ENCODE data around the gene GALNT12. TPM values are rescaled to one million over a fixed set of nuclear protein-coding genes. Genes with fewer than 3 reads are reported as not detected.

The GALNT12 gene
- total RNA-seq, 2 donors from 2014 or later, result 9.0 to 10.2 TPM

GRCh38 chr9:98766586-98766985 lies 40.9 kb upstream of the GALNT12 start:
- no peak for DNase-seq (ENCODE audit: low spot score)
- Histone ChIP-seq H3K9me3 (no peaks in the 10 kb centered on the region), H3K4me1 (replicated peaks) (no peaks in the 10 kb centered on the region), H3K36me3 (no peaks in the 10 kb centered on the region), H3K27me3 (replicated peaks; ENCODE audit: insufficient read depth) (no peaks in the 10 kb centered on the region), H3K4me3 (no peak overlapping the region), H3K27ac (no peak overlapping the region)
- WGBS, result 92% methylated on average over 2 of the region's 2 CpGs
- intact Hi-C loops (cut with DNase I), result no loop called here
- TF ChIP-seq POLR2A (IDR thresholded peaks at IDR 0.05) (no peak), POLR2AphosphoS5 (IDR thresholded peaks at IDR 0.05) (no peak)
- TF ChIP-seq, protein P1, sequence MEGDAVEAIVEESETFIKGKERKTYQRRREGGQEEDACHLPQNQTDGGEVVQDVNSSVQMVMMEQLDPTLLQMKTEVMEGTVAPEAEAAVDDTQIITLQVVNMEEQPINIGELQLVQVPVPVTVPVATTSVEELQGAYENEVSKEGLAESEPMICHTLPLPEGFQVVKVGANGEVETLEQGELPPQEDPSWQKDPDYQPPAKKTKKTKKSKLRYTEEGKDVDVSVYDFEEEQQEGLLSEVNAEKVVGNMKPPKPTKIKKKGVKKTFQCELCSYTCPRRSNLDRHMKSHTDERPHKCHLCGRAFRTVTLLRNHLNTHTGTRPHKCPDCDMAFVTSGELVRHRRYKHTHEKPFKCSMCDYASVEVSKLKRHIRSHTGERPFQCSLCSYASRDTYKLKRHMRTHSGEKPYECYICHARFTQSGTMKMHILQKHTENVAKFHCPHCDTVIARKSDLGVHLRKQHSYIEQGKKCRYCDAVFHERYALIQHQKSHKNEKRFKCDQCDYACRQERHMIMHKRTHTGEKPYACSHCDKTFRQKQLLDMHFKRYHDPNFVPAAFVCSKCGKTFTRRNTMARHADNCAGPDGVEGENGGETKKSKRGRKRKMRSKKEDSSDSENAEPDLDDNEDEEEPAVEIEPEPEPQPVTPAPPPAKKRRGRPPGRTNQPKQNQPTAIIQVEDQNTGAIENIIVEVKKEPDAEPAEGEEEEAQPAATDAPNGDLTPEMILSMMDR (IDR thresholded peaks at IDR 0.05), result no peak

DNA sequence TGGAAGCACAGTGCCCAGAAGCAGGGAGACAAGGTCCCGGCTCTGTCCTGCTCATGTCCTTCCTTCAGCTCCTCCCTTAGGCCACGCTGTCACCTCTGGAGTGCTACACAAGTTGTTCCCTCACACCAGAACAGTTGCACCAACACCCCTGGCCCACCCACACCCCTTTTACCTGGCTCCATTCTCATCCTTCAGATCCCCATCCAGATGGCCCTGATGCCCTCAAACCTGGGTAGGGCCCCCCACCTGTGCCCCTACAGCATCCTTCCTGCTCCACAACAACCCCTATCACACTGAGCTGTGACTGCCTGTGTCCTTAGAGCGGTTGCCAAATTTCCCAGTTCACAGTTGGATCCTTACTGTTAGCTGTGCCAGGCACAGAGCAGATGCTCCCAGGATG lies 40.3 kb upstream of the GALNT12 start:
- WGBS, result 97% methylated on average over 3 of the region's 3 CpGs
- DNase-seq (ENCODE audit: low spot score), result no peak
- no peak for TF ChIP-seq POLR2AphosphoS5 (IDR thresholded peaks at IDR 0.05)
- TF ChIP-seq, protein P1 (IDR thresholded peaks at IDR 0.05), result no peak
- TF ChIP-seq POLR2A (IDR thresholded peaks at IDR 0.05), result no peak
- H3K4me1 ChIP-seq (replicated peaks), result no peaks in the 10 kb centered on the region
- H3K4me3 ChIP-seq, result no peak overlapping the region
- no peak overlapping the region for H3K27ac ChIP-seq
- H3K27me3 ChIP-seq (replicated peaks; ENCODE audit: insufficient read depth), result no peaks in the 10 kb centered on the region
- no peaks in the 10 kb centered on the region for H3K36me3 ChIP-seq
- H3K9me3 ChIP-seq, result no peaks in the 10 kb centered on the region
- intact Hi-C loops (cut with DNase I), result no loop called here

DNA sequence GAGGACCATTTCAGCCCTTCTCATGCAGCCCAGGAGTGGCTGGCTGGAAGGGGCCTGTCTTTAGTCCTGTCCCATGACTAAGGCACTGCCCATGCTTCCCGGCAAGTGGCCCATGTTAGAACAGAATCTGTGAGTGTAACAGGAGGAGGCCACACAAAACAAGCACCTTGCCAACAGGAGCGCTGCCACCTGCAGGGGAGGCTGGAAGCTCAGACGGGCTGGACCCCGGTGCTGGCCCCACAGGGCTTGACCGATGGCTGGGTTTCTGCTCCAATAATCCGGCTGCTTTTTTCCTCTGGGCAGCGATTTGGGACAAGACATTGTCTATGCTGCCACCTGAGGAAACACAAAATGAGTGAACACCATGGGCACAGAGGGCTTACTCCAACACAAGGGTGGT lies 39.6 kb upstream of the GALNT12 start:
- no peak overlapping the region for H3K4me3 ChIP-seq
- DNase-seq (ENCODE audit: low spot score), result no peak
- intact Hi-C loops (cut with DNase I), result no loop called here
- H3K36me3 ChIP-seq, result no peaks in the 10 kb centered on the region
- no peaks in the 10 kb centered on the region for H3K9me3 ChIP-seq
- TF ChIP-seq POLR2A (IDR thresholded peaks at IDR 0.05), result no peak
- TF ChIP-seq, protein P1 (IDR thresholded peaks at IDR 0.05), result no peak
- no peak for TF ChIP-seq POLR2AphosphoS5 (IDR thresholded peaks at IDR 0.05)
- no peaks in the 10 kb centered on the region for H3K27me3 ChIP-seq (replicated peaks; ENCODE audit: insufficient read depth)
- no peaks in the 10 kb centered on the region for H3K4me1 ChIP-seq (replicated peaks)
- H3K27ac ChIP-seq, result no peak overlapping the region
- WGBS, result 91% methylated on average over 7 of the region's 7 CpGs

DNA sequence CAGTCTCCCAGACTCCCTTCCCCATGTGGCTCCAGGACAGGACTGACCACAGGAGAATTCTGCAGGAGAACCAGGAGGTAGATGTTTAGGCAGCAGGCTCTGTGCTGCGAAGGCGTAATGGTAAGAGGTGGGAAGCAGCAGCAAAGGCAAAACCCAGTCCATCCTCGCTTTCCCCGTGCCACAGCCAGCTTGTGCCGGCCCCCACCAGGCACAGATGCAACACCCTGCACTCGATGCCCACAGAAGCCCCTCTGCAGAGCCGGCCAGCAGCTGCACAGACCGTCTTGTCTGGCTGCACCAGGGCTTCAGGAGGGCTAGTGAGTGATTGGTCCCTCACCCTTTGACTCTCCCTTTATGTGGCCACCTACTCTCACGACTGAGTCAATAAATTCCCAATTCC lies 39.1 kb upstream of the GALNT12 start:
- 97% methylated on average over 9 of the region's 9 CpGs for WGBS
- no peaks in the 10 kb centered on the region for H3K36me3 ChIP-seq
- TF ChIP-seq, protein P1 (IDR thresholded peaks at IDR 0.05), result no peak
- TF ChIP-seq POLR2AphosphoS5 (IDR thresholded peaks at IDR 0.05) (no peak), POLR2A (IDR thresholded peaks at IDR 0.05) (no peak)
- H3K4me1 ChIP-seq (replicated peaks), result no peaks in the 10 kb centered on the region
- intact Hi-C loops (cut with DNase I), result no loop called here
- H3K27me3 ChIP-seq (replicated peaks; ENCODE audit: insufficient read depth), result no peaks in the 10 kb centered on the region
- no peak overlapping the region for H3K4me3 ChIP-seq
- no peaks in the 10 kb centered on the region for H3K9me3 ChIP-seq
- no peak overlapping the region for H3K27ac ChIP-seq
- DNase-seq (ENCODE audit: low spot score), result no peak

- H3K27me3 ChIP-seq (replicated peaks; ENCODE audit: insufficient read depth), result no peaks in the 10 kb centered on the region
- H3K9me3 ChIP-seq, result no peaks in the 10 kb centered on the region
- no peaks in the 10 kb centered on the region for H3K36me3 ChIP-seq
- intact Hi-C loops (cut with DNase I), result no loop called here
- H3K4me3 ChIP-seq, result no peak overlapping the region
- TF ChIP-seq POLR2A (IDR thresholded peaks at IDR 0.05), result no peak
- TF ChIP-seq POLR2AphosphoS5 (IDR thresholded peaks at IDR 0.05), result no peak
- H3K27ac ChIP-seq, result no peak overlapping the region
- WGBS, result 92% methylated on average over 10 of the region's 10 CpGs
- no peak for DNase-seq (ENCODE audit: low spot score)
- no peaks in the 10 kb centered on the region for H3K4me1 ChIP-seq (replicated peaks)
These were observed 36.8 kb upstream of the GALNT12 start for GRCh38 chr9:98770717-98771116.

Data from prostate gland (tissue), 2 donors.